K562 (cell line): ENCODE data around the gene HYAL1. TPM values are rescaled to one million over a fixed set of nuclear protein-coding genes. Genes with fewer than 3 reads are reported as not detected.

ENCODE experiments used
- FUS ChIP-seq: fragments of 200-400 bp; formaldehyde crosslinking; optimal IDR thresholded peaks from 2 replicates; pipeline ENCODE3; 2017; ENCODE audit warnings: low read depth, low read length
- ILK ChIP-seq: fragments of 450-650 bp; IDR thresholded peaks from 2 replicates; pipeline ENCODE4 v1.6.1; 2016; ENCODE audit warnings: missing genetic modification characterization, low read depth, mild to moderate bottlenecking, missing compliant biosample characterization, moderate library complexity, borderline replicate concordance
- JUNB ChIP-seq: fragments of 450-650 bp; formaldehyde crosslinking; conservative IDR thresholded peaks from 2 replicates; pipeline ENCODE4 v1.4.0; 2020; ENCODE audit warnings: mild to moderate bottlenecking
- MEIS2 ChIP-seq: fragments of 450-650 bp; IDR thresholded peaks from 2 replicates; pipeline ENCODE4 v1.6.1; 2014; ENCODE audit warnings: mild to moderate bottlenecking; ENCODE audit not compliant: partially characterized antibody
- MYC ChIP-seq, 2 experiments: fragments of 250-450 bp in 1 of 2; sonication (Bioruptor Pico) in 1 of 2; IDR thresholded peaks; 2 replicates each; pipeline versions ENCODE4 v1.5.1 to v1.6.1; 2012 to 2021; ENCODE audit warnings: low read depth in 2 of 2, borderline replicate concordance in 1 of 2, improper control_type of control experiment in 1 of 2, low read length in 1 of 2, mild to moderate bottlenecking in 1 of 2, moderate library complexity in 1 of 2
- NUFIP1 ChIP-seq: fragments of 450-650 bp; IDR thresholded peaks from 2 replicates; pipeline ENCODE4 v1.6.1; 2018; ENCODE audit not compliant: partially characterized antibody
- THRAP3 ChIP-seq: fragments of 450-650 bp; IDR thresholded peaks from 2 replicates; pipeline ENCODE4 v1.6.1; 2016; ENCODE audit warnings: mild to moderate bottlenecking, inconsistent platforms, borderline replicate concordance
- YY1 ChIP-seq, 3 experiments: IDR thresholded peaks; 2 replicates each; pipeline ENCODE4 v1.6.1; 2011; ENCODE audit warnings: low read length in 2 of 3, mild to moderate bottlenecking in 2 of 3, moderate library complexity in 2 of 3, borderline replicate concordance in 1 of 3, control low read depth in 1 of 3, low read depth in 1 of 3; ENCODE audit not compliant: insufficient read depth in 3 of 3, insufficient replicate concordance in 2 of 3, control insufficient read depth in 1 of 3, insufficient read length in 1 of 3; ENCODE audit errors: extremely low read depth in 1 of 3
- ZNF121 ChIP-seq: sonication (generic); formaldehyde crosslinking; conservative IDR thresholded peaks from 2 replicates; pipeline ENCODE4 v1.8.0; 2022; ENCODE audit warnings: missing genetic modification reagents
- polyA plus RNA-seq, 8 experiments: library from polyadenylated mRNA; depleted of rRNA in 4 of 8; stranded (reverse) in 5 of 8; unstranded in 3 of 8; fragments of >200 nt; fragmentation: Nextera tagmentation in 2 of 8; fragmentation: Illumina TruSeq in 1 of 8; extraction: Ambion mirVana in 2 of 8; extraction: Trizol in 1 of 8; gene quantifications; 2 replicates each; pipeline versions ENCODE4 v1.2.1 to v1.2.3, GENCODE V29; 2011 to 2014; ENCODE audit warnings: inconsistent platforms in 1 of 8, missing spikeins in 1 of 8
- total RNA-seq, 7 experiments: library from RNA; depleted of rRNA in 6 of 7; stranded (reverse); fragments of >200 nt in 6 of 7; fragmentation: Illumina TruSeq in 2 of 7; extraction: Trizol in 2 of 7; gene quantifications; 2 replicates each; pipeline versions ENCODE4 v1.2.1 to v1.2.3, GENCODE V29; 2011 to 2021; ENCODE audit warnings: low replicate concordance in 1 of 7
- TF ChIP-seq, protein P1 (sequence below), 3 experiments: fragments of 200-800 bp in 1 of 3; fragments of 250-450 bp in 1 of 3; fragments of 450-650 bp in 1 of 3; sonication (Bioruptor Pico) in 1 of 3; sonication (Bioruptor generic) in 1 of 3; formaldehyde crosslinking in 1 of 3; IDR thresholded peaks; 2 replicates each; pipeline versions ENCODE4 v1.6.1 to v1.8.0; 2016 to 2022; ENCODE audit warnings: mild to moderate bottlenecking in 2 of 3, missing genetic modification characterization in 2 of 3, missing compliant biosample characterization in 1 of 3, moderate library complexity in 1 of 3
- TF ChIP-seq, protein P2 (sequence below): fragments of 250-450 bp; sonication (Bioruptor Pico); IDR thresholded peaks from 2 replicates; pipeline ENCODE4 v1.5.0; 2022; ENCODE audit warnings: mild to moderate bottlenecking

HYAL1 gene
- total and polyA plus RNA-seq, 9 of the 15 experiments (the other 6 are each of a cell fraction or from before 2014, with no cell fraction given), result 1.4 to 8.5 (median 4.7) TPM

DNA sequence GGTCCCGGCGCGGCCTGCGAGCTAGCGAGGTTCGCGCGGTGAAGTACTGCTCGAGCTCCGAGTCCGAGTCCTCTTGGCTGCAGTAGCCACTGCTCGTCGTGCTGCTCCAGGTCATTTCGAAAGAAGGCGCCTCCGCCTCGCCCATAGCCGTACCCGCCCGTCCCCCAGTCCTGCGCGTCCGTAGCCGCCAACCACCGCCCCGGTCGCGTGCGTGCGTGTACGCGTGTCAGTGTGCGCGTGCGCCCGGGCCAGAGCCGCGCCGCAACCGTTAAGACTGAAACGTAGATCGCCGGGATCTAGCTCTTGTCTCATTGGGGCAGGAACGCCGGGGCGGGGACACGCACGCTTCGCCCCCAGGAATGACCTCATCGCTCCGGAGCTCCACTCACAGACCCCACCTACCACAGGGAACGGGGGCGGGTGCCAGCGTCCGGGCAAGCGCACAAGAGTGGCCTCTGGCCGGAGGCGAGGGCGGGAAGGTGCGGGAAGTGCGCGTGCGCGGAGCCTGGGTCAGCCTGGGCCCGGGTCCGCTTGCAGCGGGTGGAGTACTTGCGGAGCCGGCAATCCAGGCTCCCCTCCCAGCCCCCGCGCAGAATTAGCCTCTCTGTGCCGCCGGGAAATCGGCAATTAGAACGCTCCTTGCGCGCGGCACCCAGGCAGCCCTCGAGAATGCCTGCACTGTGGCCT, 33.9 kb upstream of the HYAL1 start (continued):
- TF ChIP-seq, protein P1, sequence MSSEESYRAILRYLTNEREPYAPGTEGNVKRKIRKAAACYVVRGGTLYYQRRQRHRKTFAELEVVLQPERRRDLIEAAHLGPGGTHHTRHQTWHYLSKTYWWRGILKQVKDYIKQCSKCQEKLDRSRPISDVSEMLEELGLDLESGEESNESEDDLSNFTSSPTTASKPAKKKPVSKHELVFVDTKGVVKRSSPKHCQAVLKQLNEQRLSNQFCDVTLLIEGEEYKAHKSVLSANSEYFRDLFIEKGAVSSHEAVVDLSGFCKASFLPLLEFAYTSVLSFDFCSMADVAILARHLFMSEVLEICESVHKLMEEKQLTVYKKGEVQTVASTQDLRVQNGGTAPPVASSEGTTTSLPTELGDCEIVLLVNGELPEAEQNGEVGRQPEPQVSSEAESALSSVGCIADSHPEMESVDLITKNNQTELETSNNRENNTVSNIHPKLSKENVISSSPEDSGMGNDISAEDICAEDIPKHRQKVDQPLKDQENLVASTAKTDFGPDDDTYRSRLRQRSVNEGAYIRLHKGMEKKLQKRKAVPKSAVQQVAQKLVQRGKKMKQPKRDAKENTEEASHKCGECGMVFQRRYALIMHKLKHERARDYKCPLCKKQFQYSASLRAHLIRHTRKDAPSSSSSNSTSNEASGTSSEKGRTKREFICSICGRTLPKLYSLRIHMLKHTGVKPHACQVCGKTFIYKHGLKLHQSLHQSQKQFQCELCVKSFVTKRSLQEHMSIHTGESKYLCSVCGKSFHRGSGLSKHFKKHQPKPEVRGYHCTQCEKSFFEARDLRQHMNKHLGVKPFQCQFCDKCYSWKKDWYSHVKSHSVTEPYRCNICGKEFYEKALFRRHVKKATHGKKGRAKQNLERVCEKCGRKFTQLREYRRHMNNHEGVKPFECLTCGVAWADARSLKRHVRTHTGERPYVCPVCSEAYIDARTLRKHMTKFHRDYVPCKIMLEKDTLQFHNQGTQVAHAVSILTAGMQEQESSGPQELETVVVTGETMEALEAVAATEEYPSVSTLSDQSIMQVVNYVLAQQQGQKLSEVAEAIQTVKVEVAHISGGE (CRISPR knock-in tag; IDR thresholded peaks at IDR 0.05), result no peak
- TF ChIP-seq NUFIP1, result no peak
- TF ChIP-seq THRAP3, result no peak
- peak; percentile 58 for TF ChIP-seq MEIS2
- TF ChIP-seq, protein P2, sequence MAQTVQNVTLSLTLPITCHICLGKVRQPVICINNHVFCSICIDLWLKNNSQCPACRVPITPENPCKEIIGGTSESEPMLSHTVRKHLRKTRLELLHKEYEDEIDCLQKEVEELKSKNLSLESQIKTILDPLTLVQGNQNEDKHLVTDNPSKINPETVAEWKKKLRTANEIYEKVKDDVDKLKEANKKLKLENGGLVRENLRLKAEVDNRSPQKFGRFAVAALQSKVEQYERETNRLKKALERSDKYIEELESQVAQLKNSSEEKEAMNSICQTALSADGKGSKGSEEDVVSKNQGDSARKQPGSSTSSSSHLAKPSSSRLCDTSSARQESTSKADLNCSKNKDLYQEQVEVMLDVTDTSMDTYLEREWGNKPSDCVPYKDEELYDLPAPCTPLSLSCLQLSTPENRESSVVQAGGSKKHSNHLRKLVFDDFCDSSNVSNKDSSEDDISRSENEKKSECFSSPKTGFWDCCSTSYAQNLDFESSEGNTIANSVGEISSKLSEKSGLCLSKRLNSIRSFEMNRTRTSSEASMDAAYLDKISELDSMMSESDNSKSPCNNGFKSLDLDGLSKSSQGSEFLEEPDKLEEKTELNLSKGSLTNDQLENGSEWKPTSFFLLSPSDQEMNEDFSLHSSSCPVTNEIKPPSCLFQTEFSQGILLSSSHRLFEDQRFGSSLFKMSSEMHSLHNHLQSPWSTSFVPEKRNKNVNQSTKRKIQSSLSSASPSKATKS, result no peak
- TF ChIP-seq MYC (IDR thresholded peaks at IDR 0.05; ENCODE audit: low read depth, low read length), result peak; percentile 92
- TF ChIP-seq MYC (CRISPR knock-in tag; IDR thresholded peaks at IDR 0.05; ENCODE audit: borderline replicate concordance, low read depth), result no peak
- TF ChIP-seq FUS, result peak; percentile 14
- peak in 1 of 3 experiments; percentile 12 for TF ChIP-seq YY1 (IDR thresholded peaks at IDR 0.05; ENCODE audit: borderline replicate concordance in 1 of 3, control insufficient read depth in 1 of 3, extremely low read depth in 1 of 3, insufficient read depth in 3 of 3, insufficient read length in 1 of 3, insufficient replicate concordance in 2 of 3, low read depth in 1 of 3, low read length in 2 of 3)
- no peak for TF ChIP-seq ZNF121 (CRISPR knock-in tag)
- no peak for TF ChIP-seq JUNB
- no peak for TF ChIP-seq ILK
